ENCODE data around the gene WDR27.

Gene WDR27

GRCh38 chr6:169724494-169725124 is 22.8 kb upstream of the WDR27 start, which contains the start of gene PHF10:
PHF10 (minus strand) TSS chr6:169724500; CDS start chr6:169723931, 569 bp downstream.
- peak; percentile 87 for DNase-seq
- H3K4me3 Mint-ChIP-seq: peak within 1 kb of the TSS; percentile 95
- TF ChIP-seq, protein P1, sequence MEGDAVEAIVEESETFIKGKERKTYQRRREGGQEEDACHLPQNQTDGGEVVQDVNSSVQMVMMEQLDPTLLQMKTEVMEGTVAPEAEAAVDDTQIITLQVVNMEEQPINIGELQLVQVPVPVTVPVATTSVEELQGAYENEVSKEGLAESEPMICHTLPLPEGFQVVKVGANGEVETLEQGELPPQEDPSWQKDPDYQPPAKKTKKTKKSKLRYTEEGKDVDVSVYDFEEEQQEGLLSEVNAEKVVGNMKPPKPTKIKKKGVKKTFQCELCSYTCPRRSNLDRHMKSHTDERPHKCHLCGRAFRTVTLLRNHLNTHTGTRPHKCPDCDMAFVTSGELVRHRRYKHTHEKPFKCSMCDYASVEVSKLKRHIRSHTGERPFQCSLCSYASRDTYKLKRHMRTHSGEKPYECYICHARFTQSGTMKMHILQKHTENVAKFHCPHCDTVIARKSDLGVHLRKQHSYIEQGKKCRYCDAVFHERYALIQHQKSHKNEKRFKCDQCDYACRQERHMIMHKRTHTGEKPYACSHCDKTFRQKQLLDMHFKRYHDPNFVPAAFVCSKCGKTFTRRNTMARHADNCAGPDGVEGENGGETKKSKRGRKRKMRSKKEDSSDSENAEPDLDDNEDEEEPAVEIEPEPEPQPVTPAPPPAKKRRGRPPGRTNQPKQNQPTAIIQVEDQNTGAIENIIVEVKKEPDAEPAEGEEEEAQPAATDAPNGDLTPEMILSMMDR (IDR thresholded peaks at IDR 0.05): no peak
- H3K27me3 Mint-ChIP-seq (ENCODE audit: low read depth, poor library complexity): peaks cover 3% of the 10 kb centered on the region
- no peaks in the 10 kb centered on the region for H3K9me3 Mint-ChIP-seq
- H3K4me1 Mint-ChIP-seq: peaks cover 63% of the 10 kb centered on the region
- H3K27ac Mint-ChIP-seq: peak within 1 kb of the TSS; percentile 98
- H3K36me3 Mint-ChIP-seq (ENCODE audit: low read depth): peaks cover 16% of the 10 kb centered on the region

- Mint-ChIP-seq H3K27ac (no peak overlapping the region), H3K27me3 (ENCODE audit: low read depth, poor library complexity) (peaks cover 3% of the 10 kb centered on the region), H3K9me3 (no peaks in the 10 kb centered on the region), H3K4me1 (peaks cover 63% of the 10 kb centered on the region), H3K36me3 (ENCODE audit: low read depth) (peaks cover 22% of the 10 kb centered on the region), H3K4me3 (peak overlapping the region; percentile 57)
- TF ChIP-seq, protein P1 (IDR thresholded peaks at IDR 0.05): no peak
- peak; percentile 70 for DNase-seq
Measured at GRCh38 chr6:169723991-169724493, 22.2 kb upstream of the WDR27 start.

GRCh38 chr6:169723200-169723909 is 21.5 kb upstream of the WDR27 start:
- TF ChIP-seq, protein P1 (IDR thresholded peaks at IDR 0.05): no peak
- DNase-seq: peak; percentile 69
- peaks cover 63% of the 10 kb centered on the region for H3K4me1 Mint-ChIP-seq
- peak overlapping the region; percentile 95 for H3K4me3 Mint-ChIP-seq
- no peaks in the 10 kb centered on the region for H3K9me3 Mint-ChIP-seq
- peaks cover 24% of the 10 kb centered on the region for H3K36me3 Mint-ChIP-seq (ENCODE audit: low read depth)
- peaks cover 3% of the 10 kb centered on the region for H3K27me3 Mint-ChIP-seq (ENCODE audit: low read depth, poor library complexity)
- peak overlapping the region; percentile 98 for H3K27ac Mint-ChIP-seq

DNA sequence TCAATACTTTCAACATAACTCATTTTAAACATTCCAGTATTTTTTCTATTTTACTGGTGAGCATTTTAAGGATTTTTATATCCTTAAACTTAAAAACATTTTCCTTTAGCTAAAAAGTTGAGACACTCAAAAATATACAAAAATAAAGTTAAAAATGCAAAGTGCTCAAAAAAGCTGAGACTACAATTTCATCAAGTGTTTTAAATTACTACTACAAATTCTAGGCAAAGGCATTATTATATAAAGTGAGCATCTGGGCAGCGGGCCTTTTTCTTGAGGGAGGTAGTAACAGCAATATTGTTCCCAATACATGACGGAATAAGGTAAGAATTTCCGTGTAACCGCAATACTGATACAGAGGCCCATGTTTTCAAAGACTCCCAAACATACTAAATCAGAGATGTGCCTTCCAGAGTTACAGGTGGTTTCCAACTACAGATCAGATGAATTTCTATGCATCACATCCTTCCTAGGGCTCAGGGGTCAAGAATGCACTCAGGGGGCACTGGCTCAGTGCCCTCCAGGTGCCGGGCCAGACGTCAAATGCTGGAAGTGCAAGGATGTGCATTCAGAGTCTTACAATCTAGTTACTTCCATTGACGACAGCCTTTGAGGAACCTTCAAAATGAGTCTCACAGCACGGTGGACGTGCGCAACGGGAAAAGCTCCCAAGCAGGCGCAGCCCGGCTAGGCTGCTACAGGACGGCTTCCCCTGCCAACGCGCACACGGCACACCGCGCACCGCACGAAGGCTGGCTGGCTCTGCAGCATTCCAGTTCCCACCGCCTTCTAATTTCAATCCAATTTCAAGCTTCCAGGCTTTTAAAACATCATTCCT is 20.8 kb upstream of the WDR27 start:
- peak; percentile 44 for DNase-seq
- Mint-ChIP-seq H3K4me1 (peaks cover 57% of the 10 kb centered on the region), H3K27me3 (ENCODE audit: low read depth, poor library complexity) (peaks cover 3% of the 10 kb centered on the region), H3K4me3 (peak overlapping the region; percentile 95), H3K9me3 (no peaks in the 10 kb centered on the region), H3K27ac (peak overlapping the region; percentile 98), H3K36me3 (ENCODE audit: low read depth) (peaks cover 27% of the 10 kb centered on the region)
- TF ChIP-seq, protein P1 (IDR thresholded peaks at IDR 0.05): no peak

DNA sequence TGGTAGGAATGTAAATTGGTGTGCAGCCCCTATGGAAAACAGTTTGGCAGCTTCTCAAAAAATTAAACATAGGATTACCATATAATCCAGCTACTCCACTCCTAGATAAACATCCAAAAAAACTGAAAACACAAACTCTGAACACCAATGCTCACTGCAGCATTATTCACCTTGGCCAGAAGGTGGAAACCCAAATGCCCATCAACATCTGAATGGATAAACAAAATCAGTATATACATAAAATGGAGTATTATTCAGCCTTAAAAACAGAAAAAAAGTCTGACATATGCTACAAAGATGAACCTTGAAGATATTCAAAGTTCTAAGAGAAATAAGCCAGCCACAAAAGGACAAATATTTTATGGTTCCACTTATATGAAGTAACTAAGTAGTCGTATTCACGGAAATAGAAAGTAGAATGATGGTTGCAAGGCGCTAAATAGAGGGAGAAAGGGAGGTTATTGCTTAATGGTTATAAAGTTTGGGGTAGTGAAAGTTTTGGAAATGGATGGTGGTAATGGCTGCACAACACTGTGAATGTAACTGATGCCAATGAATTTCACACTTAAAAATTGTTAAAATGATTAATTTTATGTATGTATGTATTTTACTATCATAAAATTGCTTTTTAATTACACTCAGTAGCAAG is 18.5 kb upstream of the WDR27 start:
- Mint-ChIP-seq H3K27me3 (ENCODE audit: low read depth, poor library complexity) (peaks cover 3% of the 10 kb centered on the region), H3K36me3 (ENCODE audit: low read depth) (peaks cover 42% of the 10 kb centered on the region), H3K27ac (no peak overlapping the region), H3K4me3 (no peak overlapping the region), H3K9me3 (no peaks in the 10 kb centered on the region), H3K4me1 (peaks cover 35% of the 10 kb centered on the region)
- TF ChIP-seq, protein P1 (IDR thresholded peaks at IDR 0.05): no peak
- no peak for DNase-seq

Measured in nephron progenitor cell (in vitro differentiated cells).